ENCODE measurements around the gene TXNDC5. TPM values are rescaled to one million over a fixed set of nuclear protein-coding genes. Genes with fewer than 3 reads are reported as not detected.
A peak's percentile ranks its signal among the peaks of the same experiment; 100 is the strongest.

The TXNDC5 gene
- total RNA-seq: 100 to 1,000 TPM; 121 to 131 (median 122) TPM

DNA sequence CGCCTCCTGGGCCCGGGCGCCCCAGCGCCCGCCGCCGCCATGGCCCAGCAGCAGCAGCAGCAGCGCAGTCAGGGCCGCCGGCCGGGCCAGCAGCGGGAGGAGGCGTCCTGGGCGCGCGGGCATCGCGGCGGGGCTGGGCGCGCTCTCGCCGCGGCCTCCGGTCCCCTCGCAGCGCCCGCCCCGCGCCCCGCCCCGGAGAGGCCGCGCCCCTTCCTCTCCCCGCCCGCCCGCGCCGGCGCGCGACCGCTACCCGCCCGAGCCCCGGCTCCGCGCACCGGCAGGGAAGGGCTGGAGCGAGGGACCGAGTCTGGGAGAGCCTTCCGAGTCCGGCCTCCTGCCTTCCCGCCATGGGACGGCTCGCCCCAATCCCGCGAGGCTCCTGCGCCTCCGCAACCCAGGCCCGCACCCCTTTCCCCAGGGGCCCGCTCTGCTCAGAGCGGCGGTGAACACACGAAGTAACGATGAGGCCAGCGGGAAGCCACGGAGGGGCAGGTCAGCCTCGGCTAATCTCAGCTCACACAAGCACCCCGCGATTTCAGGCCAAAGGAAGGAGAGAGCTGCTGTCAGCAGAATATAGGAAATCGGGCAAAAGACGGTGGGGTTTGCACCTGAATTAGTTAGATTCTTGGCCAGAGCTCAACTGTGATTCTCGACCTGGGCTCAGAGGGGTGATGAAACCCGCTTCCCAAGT is at the start of gene TXNDC5:
TXNDC5 (minus strand) TSS at position 135 of the 691 bp plus-strand sequence; CDS start at position 123, 12 bp downstream.
- DNase-seq (peak; percentile 63), ATAC-seq (peak; percentile 88 to 89)
- peak within 1 kb of the TSS; percentile 81 for H3K4me3 Mint-ChIP-seq
- no peaks in the 10 kb centered on the region for H3K9me3 Mint-ChIP-seq
- H3K4me1 Mint-ChIP-seq (ENCODE audit: low read depth): peaks cover 9% of the 10 kb centered on the region
- H3K27me3 Mint-ChIP-seq (ENCODE audit: low read depth): peaks cover 1% of the 10 kb centered on the region
- no peaks in the 10 kb centered on the region for H3K36me3 Mint-ChIP-seq (ENCODE audit: insufficient read depth)

GRCh38 chr6:7960141-7960540 is 49.6 kb upstream of the TXNDC5 start:
- peaks cover 8% of the 10 kb centered on the region for H3K4me1 Mint-ChIP-seq (ENCODE audit: low read depth)
- DNase-seq: no peak
- peaks cover under 1% of the 10 kb centered on the region for H3K36me3 Mint-ChIP-seq (ENCODE audit: insufficient read depth)
- H3K4me3 Mint-ChIP-seq: no peak overlapping the region
- H3K9me3 Mint-ChIP-seq: peaks cover 2% of the 10 kb centered on the region
- H3K27me3 Mint-ChIP-seq (ENCODE audit: low read depth): peaks cover 2% of the 10 kb centered on the region
- ATAC-seq: no peak

DNA sequence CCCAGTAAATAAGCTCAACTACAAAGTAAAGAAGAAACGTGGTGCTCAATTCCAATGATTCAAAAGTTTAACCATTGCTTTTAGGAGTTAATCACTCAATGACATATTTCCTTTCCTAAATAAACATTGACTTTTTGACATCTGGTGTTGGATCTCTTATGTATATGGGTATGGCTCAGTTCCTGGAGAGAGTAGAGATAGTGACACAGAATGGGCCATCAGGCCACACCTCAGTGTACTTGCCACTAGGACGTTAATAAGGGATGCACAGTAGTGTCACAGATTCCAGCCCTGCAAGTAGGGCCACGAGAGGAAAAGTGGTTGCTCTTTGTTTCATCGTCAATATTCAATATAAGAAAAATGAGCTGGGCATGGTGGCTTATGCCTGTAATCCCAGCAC is 48.9 kb upstream of the TXNDC5 start:
- ATAC-seq (no peak), DNase-seq (no peak)
- Mint-ChIP-seq H3K36me3 (ENCODE audit: insufficient read depth) (no peaks in the 10 kb centered on the region), H3K4me3 (no peak overlapping the region), H3K4me1 (ENCODE audit: low read depth) (peaks cover 8% of the 10 kb centered on the region), H3K27me3 (ENCODE audit: low read depth) (peaks cover 1% of the 10 kb centered on the region), H3K9me3 (no peaks in the 10 kb centered on the region)

- Mint-ChIP-seq H3K36me3 (ENCODE audit: insufficient read depth) (no peaks in the 10 kb centered on the region), H3K4me3 (no peak overlapping the region), H3K4me1 (ENCODE audit: low read depth) (peaks cover 6% of the 10 kb centered on the region), H3K27me3 (ENCODE audit: low read depth) (peaks cover 1% of the 10 kb centered on the region), H3K9me3 (no peaks in the 10 kb centered on the region)
- DNase-seq: no peak
- no peak for ATAC-seq
Measured at GRCh38 chr6:7958464-7958863, 47.9 kb upstream of the TXNDC5 start.

DNA sequence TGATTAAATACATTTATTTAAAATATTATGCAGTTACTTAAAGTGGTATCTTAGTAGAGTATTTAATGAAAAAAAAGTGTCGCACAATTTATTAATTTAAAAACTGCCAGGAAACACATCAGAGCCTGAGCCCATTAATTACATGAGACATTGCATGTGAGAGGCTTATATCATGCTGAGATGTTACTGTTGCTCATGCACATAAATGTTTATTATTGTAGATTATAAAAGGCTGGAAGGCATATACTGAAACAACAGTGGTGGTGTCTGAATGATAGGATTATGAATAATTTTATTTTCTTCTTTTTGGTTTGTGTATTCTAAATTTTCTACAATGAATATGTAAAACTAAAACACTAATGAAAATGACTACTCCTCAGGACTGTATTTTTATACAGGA is 45.7 kb upstream of the TXNDC5 start:
- Mint-ChIP-seq H3K27me3 (ENCODE audit: low read depth) (peaks cover 6% of the 10 kb centered on the region), H3K36me3 (ENCODE audit: insufficient read depth) (peaks cover 2% of the 10 kb centered on the region), H3K9me3 (no peaks in the 10 kb centered on the region), H3K4me3 (no peak overlapping the region), H3K4me1 (ENCODE audit: low read depth) (no peaks in the 10 kb centered on the region)
- no peak for DNase-seq
- ATAC-seq: no peak

GRCh38 chr6:7954477-7955200 is 44.1 kb upstream of the TXNDC5 start:
- peaks cover 8% of the 10 kb centered on the region for H3K27me3 Mint-ChIP-seq (ENCODE audit: low read depth)
- peaks cover 2% of the 10 kb centered on the region for H3K36me3 Mint-ChIP-seq (ENCODE audit: insufficient read depth)
- DNase-seq (no peak), ATAC-seq (no peak)
- H3K9me3 Mint-ChIP-seq: peaks cover 1% of the 10 kb centered on the region
- no peak overlapping the region for H3K4me3 Mint-ChIP-seq
- H3K4me1 Mint-ChIP-seq (ENCODE audit: low read depth): no peaks in the 10 kb centered on the region

- Mint-ChIP-seq H3K4me3 (no peak overlapping the region), H3K4me1 (ENCODE audit: low read depth) (no peaks in the 10 kb centered on the region), H3K9me3 (peaks cover 5% of the 10 kb centered on the region), H3K36me3 (ENCODE audit: insufficient read depth) (peaks cover 2% of the 10 kb centered on the region), H3K27me3 (ENCODE audit: low read depth) (peaks cover 13% of the 10 kb centered on the region)
- DNase-seq (no peak), ATAC-seq (no peak)
Measured at GRCh38 chr6:7953753-7954152, 43.2 kb upstream of the TXNDC5 start.

DNA sequence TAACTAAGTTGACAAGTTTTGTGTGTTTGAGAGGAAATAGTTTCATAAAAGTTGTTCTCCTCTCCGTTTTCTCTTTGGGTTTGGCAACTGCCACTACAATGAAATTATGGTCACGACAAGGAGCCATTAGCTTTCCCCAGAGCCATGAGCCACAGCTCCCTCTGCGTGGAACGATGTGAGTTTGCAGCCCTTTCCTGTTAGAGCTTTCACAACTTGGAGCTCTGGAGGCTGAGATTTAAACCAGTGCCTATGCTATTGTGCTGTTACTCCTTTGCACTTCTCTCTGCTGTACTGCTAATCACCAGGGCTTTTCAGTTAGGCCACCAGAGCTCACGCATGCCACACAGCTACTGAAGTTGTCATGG is 29.3 kb upstream of the TXNDC5 start:
- Mint-ChIP-seq H3K4me1 (ENCODE audit: low read depth) (no peaks in the 10 kb centered on the region), H3K9me3 (no peaks in the 10 kb centered on the region), H3K27me3 (ENCODE audit: low read depth) (peaks cover 2% of the 10 kb centered on the region), H3K36me3 (ENCODE audit: insufficient read depth) (no peaks in the 10 kb centered on the region), H3K4me3 (no peak overlapping the region)
- no peak for ATAC-seq
- no peak for DNase-seq

- Mint-ChIP-seq H3K9me3 (no peaks in the 10 kb centered on the region), H3K4me1 (ENCODE audit: low read depth) (no peaks in the 10 kb centered on the region), H3K27me3 (ENCODE audit: low read depth) (peaks cover 2% of the 10 kb centered on the region), H3K4me3 (no peak overlapping the region), H3K36me3 (ENCODE audit: insufficient read depth) (no peaks in the 10 kb centered on the region)
- DNase-seq: no peak
- no peak for ATAC-seq
Measured at GRCh38 chr6:7939184-7939863, 28.7 kb upstream of the TXNDC5 start.

DNA sequence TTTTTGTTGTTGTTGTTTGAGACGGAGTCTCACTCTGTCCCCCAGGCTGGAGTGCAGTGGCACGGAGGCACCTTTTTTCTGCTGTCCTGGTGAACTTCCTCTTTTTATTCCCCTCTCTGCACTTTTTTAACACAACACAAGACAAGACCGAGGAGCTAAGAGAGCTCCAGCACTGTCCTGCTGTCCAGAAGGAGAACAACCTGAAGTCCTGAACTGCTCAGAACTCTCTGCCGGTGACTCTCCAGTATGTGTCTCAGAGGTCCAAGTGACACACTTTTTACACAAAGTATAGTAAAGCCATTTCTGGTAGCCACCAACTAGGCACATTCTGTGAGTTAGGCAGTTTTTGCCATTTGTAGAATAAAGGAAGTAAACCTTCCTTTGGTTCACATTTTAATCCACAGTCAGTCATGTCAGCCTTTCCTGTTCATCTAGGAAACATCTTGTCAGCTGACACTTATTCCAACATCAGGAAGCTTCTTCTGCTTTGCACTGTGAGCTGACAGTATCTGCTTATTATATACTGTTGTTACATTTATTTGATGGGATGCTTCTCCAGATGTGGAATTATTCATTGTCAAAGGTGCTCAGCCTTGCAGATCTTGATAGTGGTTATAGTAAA is 28.1 kb upstream of the TXNDC5 start:
- H3K9me3 Mint-ChIP-seq: no peaks in the 10 kb centered on the region

DNA sequence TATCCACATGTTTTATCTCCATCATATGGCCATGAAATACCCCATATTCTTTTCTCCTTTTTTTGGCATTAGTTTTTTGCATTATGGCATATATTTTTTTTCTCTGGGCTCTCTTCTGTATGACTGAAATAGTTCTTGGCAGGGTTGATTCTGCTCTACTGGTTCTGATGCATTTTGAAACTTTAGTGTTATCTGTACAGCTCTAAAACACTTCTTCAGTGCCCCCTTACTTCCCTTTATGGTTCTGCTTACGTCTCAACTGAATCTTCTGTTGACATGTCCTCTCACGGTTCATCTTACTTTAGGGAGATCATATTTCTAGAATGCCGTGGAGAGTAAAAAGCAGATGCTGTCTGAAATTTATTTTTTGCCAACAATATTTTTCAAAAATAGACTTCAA is 23.2 kb upstream of the TXNDC5 start:
- DNase-seq (no peak), ATAC-seq (no peak)
- peaks cover 1% of the 10 kb centered on the region for H3K27me3 Mint-ChIP-seq (ENCODE audit: low read depth)
- no peak overlapping the region for H3K4me3 Mint-ChIP-seq
- no peaks in the 10 kb centered on the region for H3K4me1 Mint-ChIP-seq (ENCODE audit: low read depth)
- no peaks in the 10 kb centered on the region for H3K36me3 Mint-ChIP-seq (ENCODE audit: insufficient read depth)
- H3K9me3 Mint-ChIP-seq: no peaks in the 10 kb centered on the region

More for the DNA sequence above, 28.1 kb upstream of the TXNDC5 start:
- Mint-ChIP-seq H3K36me3 (ENCODE audit: insufficient read depth) (no peaks in the 10 kb centered on the region), H3K27me3 (ENCODE audit: low read depth) (peaks cover 2% of the 10 kb centered on the region), H3K4me3 (no peak overlapping the region), H3K4me1 (ENCODE audit: low read depth) (no peaks in the 10 kb centered on the region)
- DNase-seq (no peak), ATAC-seq (no peak)

GRCh38 chr6:7932625-7933024 is 22.0 kb upstream of the TXNDC5 start:
- ATAC-seq (no peak), DNase-seq (no peak)
- Mint-ChIP-seq H3K9me3 (no peaks in the 10 kb centered on the region), H3K36me3 (ENCODE audit: insufficient read depth) (no peaks in the 10 kb centered on the region), H3K4me3 (no peak overlapping the region), H3K4me1 (ENCODE audit: low read depth) (no peaks in the 10 kb centered on the region), H3K27me3 (ENCODE audit: low read depth) (peaks cover 3% of the 10 kb centered on the region)

- H3K4me3 Mint-ChIP-seq: no peak overlapping the region
- no peak for DNase-seq
- no peaks in the 10 kb centered on the region for H3K36me3 Mint-ChIP-seq (ENCODE audit: insufficient read depth)
- no peak for ATAC-seq
- H3K9me3 Mint-ChIP-seq: peaks cover 15% of the 10 kb centered on the region
- H3K4me1 Mint-ChIP-seq (ENCODE audit: low read depth): no peaks in the 10 kb centered on the region
- peaks cover 16% of the 10 kb centered on the region for H3K27me3 Mint-ChIP-seq (ENCODE audit: low read depth)
Measured at GRCh38 chr6:7924867-7925266, 14.3 kb upstream of the TXNDC5 start.

- ATAC-seq (no peak), DNase-seq (no peak)
- Mint-ChIP-seq H3K4me1 (ENCODE audit: low read depth) (no peaks in the 10 kb centered on the region), H3K36me3 (ENCODE audit: insufficient read depth) (no peaks in the 10 kb centered on the region), H3K27me3 (ENCODE audit: low read depth) (peaks cover 15% of the 10 kb centered on the region), H3K9me3 (peaks cover 15% of the 10 kb centered on the region), H3K4me3 (no peak overlapping the region)
Measured at GRCh38 chr6:7922596-7922995, 12.0 kb upstream of the TXNDC5 start.
